Ammon's horn (tissue), 1 donor: ENCODE results near the gene SOBP.
A peak's percentile ranks its signal among the peaks of the same experiment; 100 is the strongest.

Experiments
- DNase-seq: peaks from one replicate; pipeline ENCODE4 v3.0.0-alpha.2; 2016; ENCODE audit warnings: low spot score

The SOBP gene

GRCh38 chr6:107660839-107661238 lies 170.9 kb downstream of the SOBP start:
- DNase-seq, result no peak

GRCh38 chr6:107661291-107661690 lies 171.4 kb downstream of the SOBP start:
- no peak for DNase-seq

DNA sequence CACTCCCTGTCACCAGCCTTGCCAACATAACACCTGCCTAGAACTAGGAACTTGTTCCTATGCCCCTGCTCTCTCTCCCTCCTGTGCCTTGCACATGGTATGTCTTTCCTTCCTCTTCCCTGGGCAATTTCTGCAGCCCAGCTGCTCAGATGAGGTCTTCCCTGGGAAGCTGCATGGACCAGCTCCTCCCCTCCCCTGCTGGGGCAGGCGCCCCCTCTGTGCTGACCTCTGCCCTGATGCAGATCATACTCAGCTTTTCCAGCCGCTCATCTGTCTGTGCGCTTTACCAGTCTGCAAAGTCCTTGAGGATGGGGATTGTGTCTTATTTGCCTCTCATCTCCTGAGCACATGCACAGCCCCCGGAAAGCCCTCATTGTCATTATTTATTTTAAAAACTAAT lies 172.4 kb downstream of the SOBP start:
- DNase-seq, result no peak

DNA sequence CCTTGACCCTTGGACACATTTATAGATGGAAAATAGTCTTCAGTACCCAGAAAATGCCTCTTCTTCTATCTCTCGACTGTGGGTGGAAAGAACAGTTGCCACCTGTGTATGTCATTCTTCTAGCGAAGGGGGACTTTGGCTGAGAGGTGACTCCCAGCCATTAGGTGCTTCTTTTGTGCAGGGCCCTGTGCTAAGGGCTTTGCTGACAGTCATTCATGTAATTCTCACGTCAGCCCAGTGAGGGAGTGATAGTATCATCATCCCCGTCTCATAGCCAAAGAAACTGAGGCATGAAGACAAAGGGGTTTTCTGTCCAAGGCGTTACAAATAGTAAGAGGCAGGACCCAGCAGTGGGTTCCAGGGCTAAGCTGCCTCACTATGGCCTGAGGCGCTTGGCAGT lies 173.4 kb downstream of the SOBP start:
- DNase-seq, result no peak

DNA sequence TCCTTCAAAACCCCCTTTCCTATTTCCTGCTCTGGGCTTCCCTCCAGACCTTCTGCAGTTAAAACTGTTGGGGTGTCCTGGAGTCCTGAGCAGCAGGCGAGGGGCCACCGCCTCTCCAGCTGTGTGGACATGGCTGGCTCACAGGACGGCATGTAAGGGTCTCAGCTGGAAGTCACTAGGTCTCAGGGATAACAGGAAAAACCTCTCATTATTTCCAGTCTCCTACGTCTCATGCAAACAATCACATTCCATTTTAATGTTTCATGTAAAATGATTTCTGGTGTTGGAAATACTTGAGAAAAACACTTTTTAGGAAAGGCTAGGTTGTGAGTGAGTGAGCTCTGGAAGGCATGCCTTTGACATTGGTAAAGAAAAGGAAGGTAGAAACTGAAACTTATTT lies 175.5 kb downstream of the SOBP start:
- no peak for DNase-seq

- no peak for DNase-seq
These were observed 176.4 kb downstream of the SOBP start for GRCh38 chr6:107666084-107666980.

GRCh38 chr6:107666981-107667601 lies 177.2 kb downstream of the SOBP start:
- no peak for DNase-seq

DNA sequence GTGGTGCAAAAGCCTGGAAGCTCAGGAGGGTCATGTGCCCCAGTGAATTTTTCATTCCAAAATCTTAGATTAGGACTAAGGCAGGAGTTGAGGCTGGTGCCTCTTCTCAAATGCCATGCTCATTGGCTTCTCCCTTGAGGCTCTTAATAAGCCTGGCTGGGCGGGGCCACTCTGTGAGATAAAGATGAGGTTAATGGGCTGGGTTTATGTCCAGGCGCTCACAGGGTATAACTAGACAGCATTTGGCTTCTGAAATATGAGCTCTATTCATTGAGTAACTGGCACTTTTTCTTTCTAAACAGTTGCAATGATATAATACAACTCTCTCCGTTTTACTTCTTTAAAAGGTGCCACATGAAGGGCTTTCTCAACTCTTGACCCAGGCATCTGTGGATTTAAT lies 177.9 kb downstream of the SOBP start:
- no peak for DNase-seq

- no peak for DNase-seq
These were observed 179.0 kb downstream of the SOBP start for GRCh38 chr6:107668743-107669474.

GRCh38 chr6:107670792-107671199 lies 180.9 kb downstream of the SOBP start:
- DNase-seq, result peak; percentile 84

DNA sequence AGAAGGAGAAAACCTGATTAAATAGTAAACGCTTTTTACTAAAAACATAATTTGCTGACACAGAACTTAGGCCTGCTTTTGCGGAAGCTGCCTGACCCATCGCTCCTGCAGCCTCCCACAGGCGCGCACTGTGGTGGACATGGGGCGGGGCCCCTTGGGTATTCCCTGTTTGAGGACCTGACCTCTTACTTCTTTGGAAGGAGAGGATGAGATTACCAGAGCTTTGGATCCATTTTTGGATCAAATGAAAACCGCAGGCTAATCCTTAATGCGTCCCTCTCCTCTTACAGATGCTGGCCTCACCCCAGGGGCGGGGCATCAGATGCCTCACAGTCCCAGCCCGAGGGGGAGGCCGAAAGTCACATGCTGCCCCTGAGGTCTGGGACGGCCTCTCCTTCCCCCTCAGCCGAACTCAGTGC lies 183.2 kb downstream of the SOBP start:
- no peak for DNase-seq

- peak; percentile 95 for DNase-seq
These were observed 185.2 kb downstream of the SOBP start for GRCh38 chr6:107674995-107675738.

DNA sequence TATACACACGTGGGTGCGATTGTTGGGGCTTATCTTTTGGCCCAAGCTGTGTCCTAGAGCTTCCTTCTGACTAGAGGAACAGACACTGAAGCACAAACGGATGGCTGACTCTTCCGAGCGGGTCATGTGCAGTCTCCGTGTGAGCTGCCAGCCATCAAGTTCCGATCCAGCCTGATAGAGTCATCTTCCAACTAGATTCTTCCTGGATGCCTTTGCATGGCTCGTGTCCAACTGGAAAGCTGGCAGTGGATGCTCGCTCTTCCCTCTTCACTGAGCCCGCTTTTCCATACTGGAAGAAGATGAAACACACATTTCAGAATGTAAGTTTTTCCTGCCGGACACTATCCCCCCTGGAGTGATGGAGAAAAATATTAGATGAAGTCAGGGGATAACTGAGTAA lies 186.1 kb downstream of the SOBP start:
- DNase-seq, result no peak

GRCh38 chr6:107677399-107677798 lies 187.5 kb downstream of the SOBP start:
- no peak for DNase-seq

DNA sequence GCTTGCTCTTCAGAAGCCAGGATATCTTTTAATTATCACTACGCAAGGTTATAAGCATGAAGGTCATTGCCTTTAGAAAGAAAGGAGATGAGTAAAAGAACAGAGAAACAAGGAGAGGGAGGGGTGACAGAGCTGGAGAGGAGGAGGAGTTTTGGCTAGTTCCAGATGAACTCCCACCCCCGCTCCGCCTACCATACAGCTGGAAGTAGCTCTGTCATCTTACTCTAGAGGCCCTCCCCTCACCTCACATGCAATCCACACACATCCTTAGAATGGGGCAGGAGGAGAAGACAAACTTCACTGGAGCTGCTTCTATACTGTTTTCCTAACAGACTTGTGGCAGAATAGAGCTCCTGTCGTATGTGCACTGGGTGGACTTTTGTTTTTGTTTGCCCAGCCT lies 189.5 kb downstream of the SOBP start:
- peak; percentile 74 for DNase-seq

- DNase-seq, result no peak
These were observed 192.8 kb downstream of the SOBP start for GRCh38 chr6:107682721-107683120.

GRCh38 chr6:107683183-107683582 lies 193.3 kb downstream of the SOBP start:
- DNase-seq, result no peak

DNA sequence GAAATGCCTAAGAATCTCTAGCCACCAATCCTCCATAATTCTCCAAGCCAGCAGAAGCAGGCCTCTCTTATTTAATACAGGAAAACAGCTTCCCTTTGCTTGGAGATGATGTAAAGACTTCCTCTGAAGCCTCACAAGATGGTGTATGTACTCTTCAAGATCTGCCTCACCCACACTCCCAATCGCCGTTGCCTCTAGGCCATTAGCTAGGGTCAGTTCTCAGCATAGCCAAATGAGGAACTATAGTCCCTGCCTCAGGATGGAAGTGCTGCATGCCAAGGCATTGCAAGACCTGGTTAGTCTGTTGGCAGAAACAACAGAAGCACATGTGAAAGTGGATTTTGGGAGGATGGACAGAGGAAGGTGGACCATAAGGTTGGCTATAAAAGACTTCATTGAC lies 195.1 kb downstream of the SOBP start:
- no peak for DNase-seq

DNA sequence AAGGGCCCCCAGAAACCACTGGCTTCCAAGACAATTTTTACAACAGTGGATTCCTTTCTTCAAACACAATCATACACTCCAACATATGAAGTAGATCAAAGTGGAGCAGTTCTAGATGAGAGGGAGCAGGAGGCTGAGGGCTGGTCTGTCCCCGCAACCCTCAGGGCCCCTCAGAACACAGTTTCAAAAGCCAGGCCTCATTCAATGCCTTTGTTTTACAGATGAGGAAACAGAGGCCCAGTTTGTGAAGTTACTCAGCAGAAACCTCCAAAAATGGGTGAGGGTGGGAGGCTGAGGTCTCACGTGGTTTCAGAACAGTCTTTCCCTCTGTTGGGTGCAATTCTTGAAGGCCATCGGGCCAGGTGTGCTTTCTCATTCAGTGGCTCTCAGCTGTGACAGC lies 199.3 kb downstream of the SOBP start:
- no peak for DNase-seq

DNA sequence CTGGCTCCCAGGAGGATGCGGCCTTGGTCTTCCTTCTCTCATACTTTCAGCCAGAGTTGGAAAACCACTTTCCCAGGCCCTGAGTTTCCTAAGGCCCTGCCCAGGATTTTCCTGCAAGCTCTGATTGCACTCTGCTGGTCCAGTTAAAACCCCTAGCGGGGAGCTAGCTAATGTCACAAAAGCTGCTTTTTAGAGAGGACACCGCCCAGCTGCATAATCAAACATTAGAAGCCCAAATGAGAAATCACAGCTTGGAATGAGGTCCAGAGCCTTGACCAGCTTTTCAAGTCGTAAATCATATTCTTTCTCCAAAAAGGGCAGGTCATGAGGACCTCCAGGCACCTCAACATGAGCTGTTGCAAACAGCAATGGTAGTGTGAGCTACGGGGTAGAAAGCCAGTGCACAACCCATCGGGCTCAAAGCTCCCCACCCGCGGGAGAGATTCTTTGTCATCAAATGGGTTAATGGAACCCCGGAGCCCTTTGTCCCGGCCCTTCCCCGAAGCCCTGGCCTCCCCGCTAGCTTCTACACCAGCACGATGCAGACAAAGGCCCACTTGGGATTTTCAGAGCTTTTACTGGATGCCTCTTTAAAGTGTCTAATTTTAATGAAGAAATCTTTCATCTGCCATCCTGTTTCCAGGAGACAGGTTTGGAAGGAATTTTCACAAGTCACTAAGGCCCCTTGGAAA lies 200.2 kb downstream of the SOBP start:
- no peak for DNase-seq

- no peak for DNase-seq
These were observed 200.7 kb downstream of the SOBP start for GRCh38 chr6:107690643-107691061.
